ENCODE results near the gene DBNL.

DBNL gene

DNA sequence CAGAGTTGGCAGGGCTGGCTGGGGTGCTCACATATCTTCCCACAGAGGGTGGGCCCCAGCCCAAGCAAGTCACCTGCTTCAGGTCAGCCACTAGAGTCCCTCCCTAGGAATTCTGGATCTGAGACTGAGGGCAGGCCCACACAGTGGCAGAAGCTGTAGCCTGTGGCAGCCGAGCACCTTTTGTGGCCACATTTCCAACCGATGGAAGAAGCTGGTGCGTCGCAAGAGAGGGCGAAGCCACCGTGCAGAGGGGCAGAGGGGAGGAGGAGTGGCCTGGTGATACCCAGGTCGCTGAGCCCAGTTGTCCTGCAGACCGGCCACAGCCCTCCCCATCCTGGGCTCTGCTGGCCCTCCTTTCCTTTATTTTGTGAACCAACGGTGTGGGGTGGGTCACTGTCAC, 32.6 kb downstream of the DBNL start:
- Histone ChIP-seq H3K9me3 (ENCODE audit: control insufficient read depth, insufficient read depth, low read length) (no peaks in the 10 kb centered on the region), H3K4me3 (ENCODE audit: low read length) (no peak overlapping the region), H3K27me3 (ENCODE audit: control insufficient read depth, low read length) (no peaks in the 10 kb centered on the region), H3K79me2 (ENCODE audit: control insufficient read depth, low read length) (peaks cover 25% of the 10 kb centered on the region), H3F3A (ENCODE audit: control insufficient read depth, insufficient read depth) (0 out of 2 replicates have a peak, but pooled peaks cover 2% of the 10 kb centered on the region), H3K4me1 (ENCODE audit: control insufficient read depth, low read length) (peaks cover 37% of the 10 kb centered on the region), H3K27ac (ENCODE audit: low read depth, low read length) (no peak overlapping the region), H4K20me1 (ENCODE audit: control insufficient read depth, insufficient read depth, low read depth, low read length) (no peaks in the 10 kb centered on the region), H3K36me3 (ENCODE audit: control insufficient read depth, low read length) (peaks cover 96% of the 10 kb centered on the region), H3K9me2 (replicated peaks; ENCODE audit: control insufficient read depth, low read length) (no peaks in the 10 kb centered on the region), H3K4me2 (ENCODE audit: low read length) (no peak overlapping the region)
- no peak for TF ChIP-seq EZH2phosphoT487 (IDR thresholded peaks at IDR 0.05; ENCODE audit: borderline replicate concordance, low read length)
- TF ChIP-seq, protein P1, sequence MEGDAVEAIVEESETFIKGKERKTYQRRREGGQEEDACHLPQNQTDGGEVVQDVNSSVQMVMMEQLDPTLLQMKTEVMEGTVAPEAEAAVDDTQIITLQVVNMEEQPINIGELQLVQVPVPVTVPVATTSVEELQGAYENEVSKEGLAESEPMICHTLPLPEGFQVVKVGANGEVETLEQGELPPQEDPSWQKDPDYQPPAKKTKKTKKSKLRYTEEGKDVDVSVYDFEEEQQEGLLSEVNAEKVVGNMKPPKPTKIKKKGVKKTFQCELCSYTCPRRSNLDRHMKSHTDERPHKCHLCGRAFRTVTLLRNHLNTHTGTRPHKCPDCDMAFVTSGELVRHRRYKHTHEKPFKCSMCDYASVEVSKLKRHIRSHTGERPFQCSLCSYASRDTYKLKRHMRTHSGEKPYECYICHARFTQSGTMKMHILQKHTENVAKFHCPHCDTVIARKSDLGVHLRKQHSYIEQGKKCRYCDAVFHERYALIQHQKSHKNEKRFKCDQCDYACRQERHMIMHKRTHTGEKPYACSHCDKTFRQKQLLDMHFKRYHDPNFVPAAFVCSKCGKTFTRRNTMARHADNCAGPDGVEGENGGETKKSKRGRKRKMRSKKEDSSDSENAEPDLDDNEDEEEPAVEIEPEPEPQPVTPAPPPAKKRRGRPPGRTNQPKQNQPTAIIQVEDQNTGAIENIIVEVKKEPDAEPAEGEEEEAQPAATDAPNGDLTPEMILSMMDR (IDR thresholded peaks at IDR 0.05; ENCODE audit: low read depth, low read length, poor library complexity, severe bottlenecking): no peak

DNA sequence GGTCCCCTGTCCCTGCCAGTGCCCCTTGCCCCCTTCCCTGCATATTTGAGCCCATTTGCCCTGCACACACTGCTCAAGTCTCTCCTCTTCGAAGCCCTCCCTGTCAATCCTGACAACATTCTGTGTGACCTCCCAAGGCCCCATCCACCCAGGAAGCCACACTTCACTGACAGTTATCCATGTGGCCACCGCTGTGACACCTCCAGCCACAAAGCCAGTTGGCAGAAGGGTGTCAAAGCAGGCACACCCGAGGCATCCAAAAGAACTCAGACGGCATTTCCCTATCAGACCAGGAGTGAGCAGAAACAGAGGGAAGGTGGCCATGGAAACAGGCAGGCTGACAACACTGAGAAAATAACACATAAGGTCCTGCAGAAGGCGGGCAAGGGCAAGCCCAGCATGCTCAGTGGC, 33.2 kb downstream of the DBNL start:
- no peak overlapping the region for H3K27ac ChIP-seq (ENCODE audit: low read depth, low read length)
- no peak overlapping the region for H3K4me3 ChIP-seq (ENCODE audit: low read length)
- peaks cover 37% of the 10 kb centered on the region for H3K4me1 ChIP-seq (ENCODE audit: control insufficient read depth, low read length)
- no peaks in the 10 kb centered on the region for H4K20me1 ChIP-seq (ENCODE audit: control insufficient read depth, insufficient read depth, low read depth, low read length)
- H3K79me2 ChIP-seq (ENCODE audit: control insufficient read depth, low read length): peaks cover 26% of the 10 kb centered on the region
- no peak overlapping the region for H3K4me2 ChIP-seq (ENCODE audit: low read length)
- peaks cover 91% of the 10 kb centered on the region for H3K36me3 ChIP-seq (ENCODE audit: control insufficient read depth, low read length)
- H3K9me2 ChIP-seq (replicated peaks; ENCODE audit: control insufficient read depth, low read length): no peaks in the 10 kb centered on the region
- H3K27me3 ChIP-seq (ENCODE audit: control insufficient read depth, low read length): no peaks in the 10 kb centered on the region
- H3K9me3 ChIP-seq (ENCODE audit: control insufficient read depth, insufficient read depth, low read length): no peaks in the 10 kb centered on the region
- 0 out of 2 replicates have a peak, but pooled peaks cover 3% of the 10 kb centered on the region for H3F3A ChIP-seq (ENCODE audit: control insufficient read depth, insufficient read depth)
- no peak for TF ChIP-seq EZH2phosphoT487 (IDR thresholded peaks at IDR 0.05; ENCODE audit: borderline replicate concordance, low read length)
- TF ChIP-seq, protein P1 (IDR thresholded peaks at IDR 0.05; ENCODE audit: low read depth, low read length, poor library complexity, severe bottlenecking): no peak

DNA sequence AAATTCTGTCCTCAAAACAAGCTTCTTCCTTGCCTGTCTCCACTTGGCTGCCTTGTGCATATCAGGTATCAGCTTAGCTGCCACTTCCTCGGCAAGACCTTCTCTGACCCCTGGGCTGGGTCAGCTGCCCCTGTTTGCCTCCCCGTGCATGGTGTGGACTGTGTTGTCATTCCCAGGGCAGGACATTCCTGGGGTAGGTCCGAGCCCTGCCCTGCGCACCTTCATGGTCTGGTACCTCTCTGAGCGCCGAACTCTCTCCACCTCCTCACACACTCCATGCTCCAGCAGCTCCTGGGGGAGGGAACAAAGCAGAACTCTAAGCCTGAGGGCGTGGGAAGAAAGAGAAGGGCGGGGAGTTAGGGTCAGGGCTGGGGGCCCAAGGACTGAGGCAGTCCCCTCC, 34.0 kb downstream of the DBNL start:
- Histone ChIP-seq H3K79me2 (ENCODE audit: control insufficient read depth, low read length) (peaks cover 26% of the 10 kb centered on the region), H3K9me2 (replicated peaks; ENCODE audit: control insufficient read depth, low read length) (no peaks in the 10 kb centered on the region), H3F3A (ENCODE audit: control insufficient read depth, insufficient read depth) (0 out of 2 replicates have a peak, but pooled peaks cover 3% of the 10 kb centered on the region), H3K27me3 (ENCODE audit: control insufficient read depth, low read length) (no peaks in the 10 kb centered on the region), H3K4me1 (ENCODE audit: control insufficient read depth, low read length) (peaks cover 42% of the 10 kb centered on the region), H3K9me3 (ENCODE audit: control insufficient read depth, insufficient read depth, low read length) (no peaks in the 10 kb centered on the region), H3K4me2 (ENCODE audit: low read length) (peak overlapping the region; percentile 97; the same call in 1 of the 2 replicates), H3K4me3 (ENCODE audit: low read length) (no peak overlapping the region), H4K20me1 (ENCODE audit: control insufficient read depth, insufficient read depth, low read depth, low read length) (no peaks in the 10 kb centered on the region), H3K36me3 (ENCODE audit: control insufficient read depth, low read length) (peaks cover 83% of the 10 kb centered on the region), H3K27ac (ENCODE audit: low read depth, low read length) (no peak overlapping the region)
- TF ChIP-seq EZH2phosphoT487 (IDR thresholded peaks at IDR 0.05; ENCODE audit: borderline replicate concordance, low read length): no peak
- TF ChIP-seq, protein P1 (IDR thresholded peaks at IDR 0.05; ENCODE audit: low read depth, low read length, poor library complexity, severe bottlenecking): no peak
